ENCODE results near the gene MYRIP.

MYRIP gene

GRCh38 chr3:40308725-40309417 is 499.5 kb downstream of the MYRIP start:
- no peak for DNase-seq (ENCODE audit: extremely low read depth in 1 of 2, low read depth in 1 of 2)

- peak; percentile 92 to 97 for DNase-seq (ENCODE audit: extremely low read depth in 1 of 2, low read depth in 1 of 2)
Measured at GRCh38 chr3:40309418-40309924, 500.1 kb downstream of the MYRIP start, which contains the start of gene EIF1B. EIF1B (plus strand) TSS chr3:40309707; CDS start chr3:40309942, 235 bp downstream.
